IMR-90 (cell line): Measurements from ENCODE around the gene TNN. TPM values are rescaled to one million over a fixed set of nuclear protein-coding genes. Genes with fewer than 3 reads are reported as not detected.
"Not testable (repeated sequence)": the region's sequence is repeated elsewhere in the genome, so short reads cannot be mapped to it uniquely, and the experiment has no call there.

Experiments used
- ATAC-seq: fragments of 200-7000 bp; cut with Tn5 transposase; 2 replicates; pipeline ENCODE4 v1.9.1; 2020; ENCODE audit warnings: low read depth, mild to moderate bottlenecking, moderate library complexity
- BruUV-seq: library from RNA; stranded (reverse); fragments of 400-500 nt; replicated peaks from 2 replicates; lab custom pipeline; 2021; lab: Mats Ljungman, UMichigan
- CTCF ChIA-PET: fragments of 300-600 bp; formaldehyde crosslinking; extraction: SDS; loops from one replicate; lab custom pipeline; 2021; ENCODE audit warnings: antibody characterized with exemption; lab: Yijun Ruan, JAX
- POLR2A ChIA-PET: fragments of 300-600 bp; sonication (Branson Sonifier 250); formaldehyde crosslinking; loops from one replicate; lab custom pipeline; 2022; ENCODE audit warnings: antibody characterized with exemption; ENCODE audit not compliant: unreplicated experiment; lab: Charles Lee
- DNase-seq: peaks from one replicate; pipeline ENCODE4 v3.0.0; 2013
- H2AFZ ChIP-seq: replicated peaks from 2 replicates; pipeline ENCODE3; 2013; ENCODE audit warnings: low read length, mild to moderate bottlenecking; ENCODE audit not compliant: poor library complexity
- H2AK5ac ChIP-seq: 2 replicates; pipeline ENCODE4 v1.6.1; 2013; ENCODE audit warnings: low read depth, low read length, inconsistent platforms
- H2AK9ac ChIP-seq: replicated peaks from 2 replicates; pipeline ENCODE3; 2013; ENCODE audit warnings: mild to moderate bottlenecking, low read depth, low read length, moderate library complexity; ENCODE audit not compliant: poor library complexity
- H2BK120ac ChIP-seq: 2 replicates; pipeline ENCODE4 v1.6.1; 2013; ENCODE audit warnings: low read depth, low read length, inconsistent platforms
- H2BK15ac ChIP-seq: 3 replicates; pipeline ENCODE4 v1.6.1; 2013; ENCODE audit warnings: low read depth, low read length, inconsistent platforms
- H2BK20ac ChIP-seq: 2 replicates; pipeline ENCODE4 v1.6.1; 2013; ENCODE audit warnings: low read depth, mild to moderate bottlenecking, inconsistent platforms, low read length, moderate library complexity
- H2BK5ac ChIP-seq: 2 replicates; pipeline ENCODE4 v1.6.1; 2013; ENCODE audit warnings: mild to moderate bottlenecking, low read depth, low read length, inconsistent platforms; ENCODE audit not compliant: poor library complexity, severe bottlenecking
- H3K14ac ChIP-seq: replicated peaks from 2 replicates; pipeline ENCODE4 v1.6.1; 2013; ENCODE audit warnings: low read depth, low read length, inconsistent platforms
- H3K18ac ChIP-seq: 2 replicates; pipeline ENCODE4 v1.6.1; 2013; ENCODE audit warnings: low read depth, low read length, control low read depth
- H3K23ac ChIP-seq: 2 replicates; pipeline ENCODE4 v1.6.1; 2013; ENCODE audit warnings: low read depth, low read length, inconsistent platforms
- H3K27ac ChIP-seq: 2 replicates; pipeline ENCODE4 v1.5.1; 2013; ENCODE audit warnings: mild to moderate bottlenecking, control low read depth, low read length; ENCODE audit not compliant: insufficient read depth
- H3K27me3 ChIP-seq: 2 replicates; pipeline ENCODE4 v1.6.1; 2013; ENCODE audit warnings: low read length; ENCODE audit not compliant: control insufficient read depth, insufficient read depth
- H3K36me3 ChIP-seq: 2 replicates; pipeline ENCODE4 v1.6.1; 2013; ENCODE audit warnings: low read length, mixed read lengths; ENCODE audit not compliant: control insufficient read depth, insufficient read depth
- H3K4ac ChIP-seq: 2 replicates; pipeline ENCODE4 v1.6.1; 2013; ENCODE audit warnings: low read depth, low read length, inconsistent platforms
- H3K4me1 ChIP-seq: 2 replicates; pipeline ENCODE4 v1.6.1; 2013; ENCODE audit warnings: low read length, mixed read lengths; ENCODE audit not compliant: control insufficient read depth, insufficient read depth
- H3K4me2 ChIP-seq: 2 replicates; pipeline ENCODE4 v1.6.1; 2013; ENCODE audit warnings: low read depth, mild to moderate bottlenecking, control low read depth, low read length, moderate library complexity
- H3K4me3 ChIP-seq: 2 replicates; pipeline ENCODE4 v1.5.1; 2013; ENCODE audit warnings: low read depth, mild to moderate bottlenecking, control low read depth, low read length, moderate library complexity; ENCODE audit not compliant: insufficient read depth
- H3K56ac ChIP-seq: 2 replicates; pipeline ENCODE4 v1.6.1; 2013; ENCODE audit warnings: low read length, inconsistent platforms; ENCODE audit not compliant: insufficient read depth; ENCODE audit errors: extremely low read depth
- H3K79me1 ChIP-seq, 2 experiments: 2 replicates each; pipeline ENCODE4 v1.6.1; 2013; ENCODE audit warnings: low read length in 2 of 2, inconsistent platforms in 1 of 2, low read depth in 1 of 2
- H3K9ac ChIP-seq: 2 replicates; pipeline ENCODE4 v1.6.1; 2013; ENCODE audit warnings: low read depth, low read length, control low read depth
- H3K9me1 ChIP-seq: 2 replicates; pipeline ENCODE4 v1.6.1; 2013; ENCODE audit warnings: low read length, inconsistent platforms; ENCODE audit not compliant: insufficient read depth
- H3K9me3 ChIP-seq: 2 replicates; pipeline ENCODE4 v1.6.1; 2013; ENCODE audit warnings: low read length; ENCODE audit not compliant: control insufficient read depth, insufficient read depth
- H4K20me1 ChIP-seq: 2 replicates; pipeline ENCODE4 v1.6.1; 2013; ENCODE audit warnings: low read length, inconsistent platforms; ENCODE audit not compliant: insufficient read depth
- H4K5ac ChIP-seq: 2 replicates; pipeline ENCODE4 v1.6.1; 2013; ENCODE audit warnings: mild to moderate bottlenecking, low read depth, low read length, control low read depth
- H4K8ac ChIP-seq, 2 experiments: 2 replicates each; pipeline ENCODE4 v1.6.1; 2013; ENCODE audit warnings: low read depth in 2 of 2, low read length in 2 of 2, control low read depth in 1 of 2, inconsistent platforms in 1 of 2
- H4K91ac ChIP-seq: 2 replicates; pipeline ENCODE4 v1.6.1; 2013; ENCODE audit warnings: low read depth, low read length, inconsistent platforms; ENCODE audit not compliant: insufficient read depth
- WGBS, 2 experiments: methylation state at CpG; one replicate each; pipeline versions ENCODE4 v1.1.5 to v1.1.7; 2013; ENCODE audit warnings: missing lambda C conversion rate in 2 of 2; ENCODE audit not compliant: insufficient read length in 1 of 2; ENCODE audit errors: extremely low coverage in 2 of 2; 5-methylcytosine and 5-hydroxymethylcytosine counted together
- dilution Hi-C: fragments of 300-500 bp; cut with HindIII; formaldehyde crosslinking; loops from one replicate; pipeline ENCODE4 v1.14.3; 2018; ENCODE audit warnings: low sequenced_read_pairs; ENCODE audit not compliant: unreplicated experiment
- in situ Hi-C: fragments of 300-500 bp; cut with MboI; formaldehyde crosslinking; loops from 3 replicates; pipeline ENCODE4 v1.14.3; 2019; ENCODE audit warnings: low sequenced_read_pairs, inconsistent platforms, mixed read lengths
- intact Hi-C: fragments of 100-400 bp; cut with micrococcal nuclease; formaldehyde crosslinking; loops from 2 replicates; pipeline ENCODE4 v1.10.0; 2022
- polyA plus RNA-seq, 3 experiments: library from polyadenylated mRNA; depleted of rRNA; stranded (reverse); fragments of >200 nt; gene quantifications; 2 replicates each; pipeline ENCODE4 v1.2.3, GENCODE V29; 2012; ENCODE audit warnings: low replicate concordance in 1 of 3
- total RNA-seq: library from RNA; depleted of rRNA; stranded (reverse); fragments of >200 nt; gene quantifications from 2 replicates; pipeline ENCODE4 v1.2.3, GENCODE V29; 2012

The TNN gene
- total and polyA plus RNA-seq, 2 of the 4 experiments (the other 2 are of a cell fraction) = not detected

DNA sequence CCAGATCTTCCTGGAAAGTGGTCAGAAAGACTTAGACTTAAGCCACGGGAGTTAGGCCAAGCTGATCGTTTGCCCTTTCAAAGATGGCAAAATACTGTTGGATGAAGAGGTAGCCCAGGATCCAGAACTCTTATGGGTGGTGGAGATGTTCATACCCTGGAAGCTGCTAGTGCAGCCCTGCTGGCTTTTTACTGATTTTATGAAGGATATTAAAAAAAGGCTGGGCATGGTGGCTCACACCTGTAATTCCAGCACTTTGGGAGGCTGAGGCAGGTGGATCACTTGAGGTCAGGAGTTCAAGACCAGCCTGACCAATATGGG is 43.8 kb upstream of the TNN start:
- H3K18ac ChIP-seq = peak overlapping the region; percentile 6; the same call in 1 of the 2 replicates
- H3K4me1 ChIP-seq, H3K23ac ChIP-seq, intact Hi-C loops, H3K9ac ChIP-seq, H3K27me3 ChIP-seq, BruUV-seq, H3K27ac ChIP-seq, dilution Hi-C loops, H3K9me3 ChIP-seq, H2BK20ac ChIP-seq, DNase-seq, H3K36me3 ChIP-seq, H2BK5ac ChIP-seq, in situ Hi-C loops, H2BK120ac ChIP-seq, H4K20me1 ChIP-seq, ATAC-seq, H3K9me1 ChIP-seq, H2BK15ac ChIP-seq: not testable (repeated sequence)
- peak overlapping the region; percentile 47; the same call in 1 of the 2 replicates for H4K91ac ChIP-seq
- H4K8ac ChIP-seq = peak overlapping the region; percentile 94 to 98
- 0 out of 2 replicates have a peak overlapping the region, but pooled peaks have one; percentile 10 for H2AK5ac ChIP-seq
- ChIA-PET POLR2A (interaction anchor here (0.9 to 1.0 kb wide), 2 partner anchors 9 to 24 kb away, joined by 4 to 9 read pairs; partner anchors contain the start of gene CACYBP), CTCF (interaction anchor here (1.0 kb wide), 1 partner anchor 223 kb away, joined by 3 read pairs; no protein-coding TSS in a partner anchor)
- peak overlapping the region; percentile 50; the same call in 1 of the 2 replicates for H3K14ac ChIP-seq
- H3K4me2 ChIP-seq = peak overlapping the region; percentile 62
- peak overlapping the region; percentile 95 for H2AFZ ChIP-seq
- H3K56ac ChIP-seq = peak overlapping the region; percentile 5; the same call in 1 of the 2 replicates
- peak overlapping the region; percentile 98 for H4K5ac ChIP-seq
- peak overlapping the region; percentile 52 for H3K4ac ChIP-seq
- H3K4me3 ChIP-seq = peak overlapping the region; percentile 71; the same call in 1 of the 2 replicates
- WGBS, 2 experiments = 92% methylated on average over 2 of the region's 2 CpGs; no CpG with 5 or more reads in 1 of the 2 experiments
- peaks cover 10 to 22% of the 10 kb centered on the region in 2 experiments; a peak in 3 of 4 replicates for H3K79me1 ChIP-seq
- H2AK9ac ChIP-seq = peak overlapping the region; percentile 39
